ENCODE results near the gene ARL5C.
"Not testable (repeated sequence)": the region's sequence is repeated elsewhere in the genome, so short reads cannot be mapped to it uniquely, and the experiment has no call there.

The ARL5C gene

GRCh38 chr17:39194089-39194984 lies 28.4 kb upstream of the ARL5C start:
- DNase-seq: no peak

GRCh38 chr17:39193346-39193745 lies 27.4 kb upstream of the ARL5C start:
- DNase-seq: no peak

- no peak for DNase-seq
These were observed 26.9 kb upstream of the ARL5C start for GRCh38 chr17:39192901-39193300.

DNA sequence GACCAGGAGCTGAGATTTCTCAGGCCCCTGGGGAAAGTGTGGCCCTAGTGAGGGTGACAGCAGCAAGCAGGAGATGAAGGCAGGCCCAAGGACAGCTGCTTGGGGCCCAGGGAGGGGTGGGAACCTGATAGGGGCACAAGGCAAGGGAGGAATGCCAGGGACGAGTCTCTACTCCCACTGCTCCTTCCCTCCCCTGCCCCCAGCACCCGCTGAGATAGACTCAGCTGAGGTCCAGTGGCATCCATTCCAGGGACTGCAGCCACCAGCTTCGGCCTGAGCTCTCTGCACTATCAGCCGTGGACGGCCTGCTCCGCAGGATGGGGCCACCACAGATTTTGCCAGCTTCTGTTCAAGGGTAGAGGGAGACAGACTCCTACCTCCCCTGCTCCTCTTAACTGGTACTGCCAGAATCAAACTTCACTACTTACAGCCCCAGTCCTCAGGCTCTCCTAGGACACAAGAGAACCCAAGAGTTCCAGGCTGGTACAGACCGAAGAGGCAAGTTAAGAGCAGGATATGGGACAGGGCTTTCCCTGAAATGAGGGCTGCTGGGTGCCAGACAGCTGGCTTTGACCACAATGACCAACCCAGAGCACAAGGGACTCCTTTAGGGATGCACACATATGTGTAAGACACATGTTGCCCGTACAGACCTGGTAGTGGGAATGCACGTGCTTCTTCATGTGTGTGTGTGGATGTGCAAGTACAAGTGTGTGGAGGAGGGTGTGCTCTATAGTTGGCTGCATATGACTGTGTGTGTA lies 26.0 kb upstream of the ARL5C start:
- no peak for DNase-seq

GRCh38 chr17:39187152-39187830 lies 21.3 kb upstream of the ARL5C start:
- no peak for DNase-seq

- no peak for DNase-seq
These were observed 20.6 kb upstream of the ARL5C start for GRCh38 chr17:39186481-39187002.

DNA sequence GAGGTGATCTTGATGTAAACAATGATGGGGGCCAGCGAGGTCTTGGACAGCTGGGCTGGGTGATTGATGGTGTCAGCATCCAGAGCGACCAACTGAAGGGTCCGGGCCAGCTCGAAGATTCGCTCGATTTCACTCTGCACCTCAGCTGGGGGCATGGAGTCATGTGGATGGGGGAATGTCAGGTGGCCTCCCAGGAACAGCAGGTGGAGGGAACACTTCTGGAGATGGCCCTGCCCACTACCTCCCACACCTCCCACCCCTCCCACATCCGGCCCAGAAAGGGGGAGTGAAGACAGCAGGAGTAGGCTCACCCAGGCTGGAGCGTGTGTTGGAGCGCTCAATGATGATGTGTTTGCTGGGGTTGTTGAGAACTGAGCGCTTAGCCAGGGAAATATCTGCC lies 17.8 kb upstream of the ARL5C start:
- no peak for DNase-seq

- no peak for DNase-seq
These were observed 17.1 kb upstream of the ARL5C start for GRCh38 chr17:39183045-39183444.

DNA sequence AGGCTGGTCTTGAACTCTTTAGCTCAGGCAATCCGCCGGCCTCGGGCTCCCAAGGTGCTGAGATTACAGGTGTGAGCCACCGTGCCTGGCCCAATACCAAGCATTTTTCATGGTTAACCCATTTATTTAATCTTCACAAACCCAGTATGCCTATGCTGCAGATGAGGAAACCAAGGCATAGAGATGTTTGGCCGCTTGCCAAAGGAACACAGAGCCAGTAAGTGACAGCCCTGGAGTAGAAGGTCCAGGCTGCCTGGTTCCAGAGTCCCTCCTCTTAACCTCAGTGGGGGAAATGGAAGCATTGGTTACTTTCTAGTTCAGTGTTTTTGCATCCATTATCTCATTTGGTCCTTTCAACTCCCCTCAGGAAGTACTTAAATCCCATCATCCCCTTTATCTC lies 15.3 kb upstream of the ARL5C start:
- DNase-seq: no peak

DNA sequence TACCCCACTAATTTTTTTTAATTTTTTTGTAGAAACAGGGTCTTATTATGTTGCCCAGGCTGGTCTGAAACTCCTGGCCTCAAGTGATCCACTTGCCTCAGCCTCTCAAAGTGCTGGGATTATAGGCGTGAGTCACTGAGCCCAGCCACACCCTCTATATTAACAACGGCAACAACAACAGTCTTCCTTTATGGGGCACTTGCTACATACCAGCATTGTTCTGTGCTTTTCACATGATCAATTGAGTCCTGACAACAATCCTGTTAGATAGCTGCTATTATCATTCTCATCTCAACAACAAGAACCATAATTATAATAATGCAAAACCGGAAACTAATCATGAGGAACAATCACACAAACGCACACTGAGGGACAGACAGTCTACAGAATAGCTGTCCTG lies 12.6 kb upstream of the ARL5C start:
- DNase-seq: no peak

- DNase-seq: no peak
These were observed 11.3 kb upstream of the ARL5C start for GRCh38 chr17:39177256-39177655.

- no peak for DNase-seq
These were observed 9.7 kb upstream of the ARL5C start for GRCh38 chr17:39175695-39176093.

GRCh38 chr17:39174920-39175694 lies 9.1 kb upstream of the ARL5C start:
- DNase-seq: no peak

GRCh38 chr17:39173526-39174274 lies 7.7 kb upstream of the ARL5C start:
- no peak for DNase-seq

DNA sequence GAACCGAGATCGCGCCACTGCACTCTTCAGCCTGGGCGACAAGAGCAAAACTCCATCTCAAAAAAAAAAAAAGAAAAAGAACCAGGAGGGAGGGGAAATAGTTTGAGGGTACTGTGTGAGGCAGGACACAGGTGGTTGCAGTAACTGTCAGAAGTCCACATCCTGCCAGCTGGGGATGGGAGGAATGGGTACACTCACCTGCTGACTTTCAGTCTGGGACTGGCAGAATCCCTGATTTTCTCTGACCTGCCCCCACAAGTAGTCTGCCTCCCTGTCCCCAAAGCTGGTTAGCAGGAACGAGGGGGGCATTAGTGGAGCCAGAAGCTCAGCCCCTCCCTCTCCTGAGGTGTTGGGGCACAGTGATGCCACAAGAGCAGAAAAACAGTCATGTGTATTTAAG lies 7.1 kb upstream of the ARL5C start:
- DNase-seq: no peak

GRCh38 chr17:39171933-39172332 lies 6.0 kb upstream of the ARL5C start:
- DNase-seq: no peak

DNA sequence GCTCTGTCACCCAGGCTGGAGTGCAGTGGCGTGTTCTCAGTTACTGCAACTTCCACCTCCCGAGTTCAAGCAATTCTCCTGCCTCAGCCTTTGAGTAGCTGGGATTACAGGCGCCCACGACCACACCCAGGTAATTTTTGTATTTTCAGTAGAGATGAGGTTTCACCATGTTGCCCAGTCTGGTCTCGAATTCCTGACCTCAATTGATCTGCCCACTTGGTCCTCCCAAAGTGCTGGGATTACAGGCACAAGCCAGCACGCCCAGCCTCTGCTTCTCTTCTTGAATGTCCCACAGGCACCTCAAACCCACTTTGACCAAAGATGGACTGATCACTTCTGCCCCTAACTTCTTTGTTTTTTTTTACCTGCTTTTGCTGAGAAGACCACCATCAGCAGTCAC lies 4.6 kb upstream of the ARL5C start:
- no peak for DNase-seq

GRCh38 chr17:39170109-39170508 lies 4.1 kb upstream of the ARL5C start:
- DNase-seq: no peak

GRCh38 chr17:39169518-39169917 lies 3.6 kb upstream of the ARL5C start:
- no peak for DNase-seq

DNA sequence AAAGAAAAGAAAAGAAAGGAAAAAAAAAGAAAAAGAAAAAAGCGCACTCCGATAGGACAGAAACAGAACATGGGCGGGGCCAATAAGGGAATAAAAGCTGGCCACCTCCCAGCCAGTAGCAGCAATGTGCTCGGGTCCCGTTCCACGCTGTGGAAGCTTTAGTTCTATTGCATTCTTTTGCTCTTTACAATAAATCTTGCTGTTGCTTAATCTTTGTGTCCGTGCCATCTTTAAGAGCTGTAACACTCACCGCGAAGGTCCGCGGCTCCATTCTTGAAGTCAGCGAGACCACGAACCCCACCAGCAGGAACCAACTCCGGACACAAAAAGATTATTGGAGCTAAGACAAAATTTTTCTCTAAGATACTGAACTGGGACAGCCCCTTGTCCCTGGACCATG lies 3.1 kb upstream of the ARL5C start:
- DNase-seq: no peak

DNA sequence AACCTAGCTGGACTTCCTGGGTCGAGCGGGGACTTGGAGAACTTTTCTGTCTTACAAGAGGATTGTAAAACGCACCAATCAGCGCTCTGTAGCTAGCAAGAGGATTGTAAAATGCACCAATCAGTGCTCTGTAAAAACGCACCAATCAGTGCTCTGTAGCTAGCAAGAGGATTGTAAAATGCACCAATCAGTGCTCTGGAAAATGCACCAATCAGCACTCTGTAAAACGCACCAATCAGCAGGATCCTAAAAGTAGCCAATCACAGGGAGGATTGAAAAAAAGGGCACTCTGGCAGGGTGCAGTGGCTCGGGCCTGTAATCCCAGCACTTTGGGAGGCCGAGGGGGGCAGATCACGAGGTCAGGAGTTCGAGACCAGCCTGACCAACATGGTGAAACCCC lies 2.5 kb upstream of the ARL5C start:
- DNase-seq: not testable (repeated sequence)

- no peak for DNase-seq
These were observed 1.5 kb upstream of the ARL5C start for GRCh38 chr17:39167476-39167875.
